CD4-positive, CD25-positive, alpha-beta regulatory T cell (primary cell): Measurements from ENCODE around the gene FLT1. TPM values are rescaled to one million over a fixed set of nuclear protein-coding genes. Genes with fewer than 3 reads are reported as not detected.

Experiments used
- ATAC-seq, 2 donors: fragments of 150-1000 bp; cut with Tn5 transposase; one replicate each; pipeline ENCODE4 v1.10.0; 2021; ENCODE audit warnings: low read depth in 2 of 2, moderate number of reproducible peaks in 2 of 2, moderate library complexity in 1 of 2
- DNase-seq, 3 donors: peaks; one replicate each; pipeline versions ENCODE4 v3.0.0 to v3.0.0-alpha.2; 2012 to 2022; ENCODE audit warnings: mixed read lengths in 1 of 3
- H3K27ac ChIP-seq: one replicate; pipeline ENCODE4 v1.7.0; 2013; ENCODE audit warnings: mild to moderate bottlenecking, low read length; ENCODE audit not compliant: insufficient read depth, poor library complexity, severe bottlenecking
- H3K27me3 ChIP-seq: one replicate; pipeline ENCODE4 v1.7.0; 2013; ENCODE audit warnings: low read length; ENCODE audit not compliant: control insufficient read depth, insufficient read depth
- H3K36me3 ChIP-seq: one replicate; pipeline ENCODE4 v1.7.0; 2013; ENCODE audit warnings: mild to moderate bottlenecking, low read length, moderate library complexity; ENCODE audit not compliant: control insufficient read depth, insufficient read depth
- H3K4me1 ChIP-seq: 2 replicates; pipeline ENCODE4 v1.7.0; 2013; ENCODE audit warnings: mild to moderate bottlenecking, low read length; ENCODE audit not compliant: insufficient read depth, control insufficient read depth, poor library complexity, severe bottlenecking
- H3K4me3 ChIP-seq: one replicate; pipeline ENCODE4 v1.7.0; 2013; ENCODE audit warnings: low read depth, mild to moderate bottlenecking, low read length, moderate library complexity
- H3K9me3 ChIP-seq, 2 experiments: 1 replicate in 1 of 2; 2 replicates in 1 of 2; pipeline ENCODE4 v1.7.0; 2013; ENCODE audit warnings: low read length in 2 of 2, mild to moderate bottlenecking in 1 of 2, moderate library complexity in 1 of 2; ENCODE audit not compliant: control insufficient read depth in 2 of 2
- H3K27ac Mint-ChIP-seq, 3 donors: one replicate each; pipeline ENCODE4 v1.8.0; 2020 to 2022; ENCODE audit warnings: mild to moderate bottlenecking in 3 of 3, mixed read lengths in 3 of 3, moderate library complexity in 2 of 3
- H3K27me3 Mint-ChIP-seq: one replicate; pipeline ENCODE4 v1.8.0; 2022; ENCODE audit warnings: mild to moderate bottlenecking, mixed read lengths
- H3K36me3 Mint-ChIP-seq: one replicate; pipeline ENCODE4 v1.8.0; 2020; ENCODE audit warnings: mixed read lengths
- H3K4me1 Mint-ChIP-seq, 4 donors: one replicate each; pipeline ENCODE4 v1.8.0; 2020 to 2022; ENCODE audit warnings: mixed read lengths in 4 of 4, mild to moderate bottlenecking in 1 of 4
- H3K4me3 Mint-ChIP-seq, 4 donors: one replicate each; pipeline ENCODE4 v1.8.0; 2020 to 2022; ENCODE audit warnings: mild to moderate bottlenecking in 4 of 4, mixed read lengths in 4 of 4, moderate library complexity in 3 of 4
- H3K9me3 Mint-ChIP-seq, 7 donors: one replicate each; pipeline ENCODE4 v1.8.0; 2020 to 2022; ENCODE audit warnings: mixed read lengths in 7 of 7, mild to moderate bottlenecking in 3 of 7, moderate library complexity in 2 of 7
- polyA plus RNA-seq, 4 donors: library from polyadenylated mRNA; unstranded; fragments of 300-500 nt; fragmentation: Illumina TruSeq; gene quantifications; one replicate each; pipeline ENCODE4 v1.2.3, GENCODE V29; 2021
- total RNA-seq: library from RNA; stranded (reverse); gene quantifications from one replicate; pipeline ENCODE4 v1.2.3, GENCODE V29; 2022

FLT1 gene
- total and polyA plus RNA-seq, 5 donors from 2014 or later = 0.11 to 0.89 (median 0.28) TPM; not detected in 2

GRCh38 chr13:28442839-28443238, 52.1 kb downstream of the FLT1 start:
- no peaks in the 10 kb centered on the region for H3K4me1 Mint-ChIP-seq
- no peaks in the 10 kb centered on the region for H3K4me1 ChIP-seq
- DNase-seq (no peak), ATAC-seq (no peak)
- H3K4me3 Mint-ChIP-seq = no peak overlapping the region
- H3K27me3 Mint-ChIP-seq = peaks cover 11% of the 10 kb centered on the region
- no peak overlapping the region for H3K27ac Mint-ChIP-seq
- peaks cover 0 to 7% (median 2%) of the 10 kb centered on the region in 7 donors for H3K9me3 Mint-ChIP-seq
- no peaks in the 10 kb centered on the region for H3K36me3 ChIP-seq
- H3K27me3 ChIP-seq = no peaks in the 10 kb centered on the region
- peaks cover 3 to 6% of the 10 kb centered on the region in 2 experiments for H3K9me3 ChIP-seq
- no peaks in the 10 kb centered on the region for H3K36me3 Mint-ChIP-seq
- no peak overlapping the region for H3K4me3 ChIP-seq
- H3K27ac ChIP-seq = no peak overlapping the region

DNA sequence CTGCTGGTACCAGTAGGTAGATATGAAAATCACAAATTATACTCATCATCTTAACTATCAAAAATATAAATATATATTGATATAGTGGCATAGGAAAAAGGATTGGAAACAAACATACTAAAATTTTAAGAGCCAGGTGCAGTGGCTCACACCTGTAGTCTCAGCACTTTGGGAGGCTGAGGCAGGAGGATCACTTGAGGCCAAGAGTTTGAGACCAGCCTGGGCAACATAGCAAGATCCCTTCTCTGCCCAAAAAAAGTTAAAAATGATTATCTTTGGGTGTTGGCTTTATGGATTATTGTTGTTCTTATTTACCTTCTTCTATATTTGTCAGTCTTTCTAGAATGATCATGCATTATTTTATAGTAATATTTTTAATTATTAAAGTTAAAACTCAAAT, 53.4 kb downstream of the FLT1 start:
- ATAC-seq (no peak), DNase-seq (no peak)
- Histone ChIP-seq H3K27ac (no peak overlapping the region), H3K4me3 (no peak overlapping the region), H3K27me3 (no peaks in the 10 kb centered on the region), H3K9me3 (peaks cover 3 to 5% of the 10 kb centered on the region in 2 experiments), H3K4me1 (no peaks in the 10 kb centered on the region), H3K36me3 (no peaks in the 10 kb centered on the region)
- Mint-ChIP-seq H3K4me1 (no peaks in the 10 kb centered on the region), H3K4me3 (no peak overlapping the region), H3K9me3 (peaks cover 0 to 5% (median 2%) of the 10 kb centered on the region in 7 donors), H3K36me3 (no peaks in the 10 kb centered on the region), H3K27ac (peak overlapping the region in 1 of 3 donors; percentile 55), H3K27me3 (peaks cover 11% of the 10 kb centered on the region)

GRCh38 chr13:28440774-28441504, 54.0 kb downstream of the FLT1 start:
- Mint-ChIP-seq H3K4me3 (no peak overlapping the region), H3K27ac (peak overlapping the region in 1 of 3 donors; percentile 55), H3K4me1 (no peaks in the 10 kb centered on the region), H3K9me3 (peaks cover 0 to 5% (median 2%) of the 10 kb centered on the region in 7 donors), H3K27me3 (peaks cover 14% of the 10 kb centered on the region), H3K36me3 (no peaks in the 10 kb centered on the region)
- Histone ChIP-seq H3K4me1 (no peaks in the 10 kb centered on the region), H3K36me3 (no peaks in the 10 kb centered on the region), H3K4me3 (no peak overlapping the region), H3K27ac (no peak overlapping the region), H3K9me3 (peaks cover under 1 to 5% of the 10 kb centered on the region in 2 experiments), H3K27me3 (no peaks in the 10 kb centered on the region)
- ATAC-seq (no peak), DNase-seq (peak in 1 of 3 donors; percentile 6)

- no peak overlapping the region for H3K27ac Mint-ChIP-seq
- Histone ChIP-seq H3K36me3 (no peaks in the 10 kb centered on the region), H3K4me3 (no peak overlapping the region), H3K27ac (no peak overlapping the region), H3K4me1 (no peaks in the 10 kb centered on the region), H3K27me3 (no peaks in the 10 kb centered on the region), H3K9me3 (peaks cover 0 to 5% of the 10 kb centered on the region in 2 experiments)
- ATAC-seq (no peak), DNase-seq (no peak)
- no peaks in the 10 kb centered on the region for H3K4me1 Mint-ChIP-seq
- H3K27me3 Mint-ChIP-seq = peaks cover 15% of the 10 kb centered on the region
- H3K36me3 Mint-ChIP-seq = no peaks in the 10 kb centered on the region
- H3K4me3 Mint-ChIP-seq = no peak overlapping the region
- peaks cover 0 to 5% (median 0%) of the 10 kb centered on the region in 7 donors for H3K9me3 Mint-ChIP-seq
Observed at GRCh38 chr13:28438598-28439334, 56.2 kb downstream of the FLT1 start.

DNA sequence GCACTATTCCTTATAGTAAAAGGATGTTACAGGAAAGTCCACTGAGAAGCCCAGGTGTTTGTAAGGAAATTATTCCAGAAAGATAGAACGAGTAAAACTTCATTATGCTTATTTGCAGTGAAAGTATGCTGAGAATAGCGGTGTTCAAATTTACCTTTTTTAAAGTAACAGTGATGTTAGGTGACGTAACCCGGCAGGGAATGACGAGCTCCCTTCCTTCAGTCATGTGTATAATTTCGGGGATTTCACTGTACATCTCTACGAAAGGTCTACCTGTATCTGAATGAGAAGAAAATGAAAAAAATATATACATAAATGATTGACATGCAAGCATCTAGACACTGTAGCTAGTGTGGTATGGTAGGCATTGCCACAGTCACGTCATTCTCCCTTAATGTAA, 56.9 kb downstream of the FLT1 start:
- H3K27ac Mint-ChIP-seq = no peak overlapping the region
- H3K27me3 ChIP-seq = no peaks in the 10 kb centered on the region
- H3K9me3 ChIP-seq = peaks cover 0 to 3% of the 10 kb centered on the region in 2 experiments
- H3K27me3 Mint-ChIP-seq = peaks cover 15% of the 10 kb centered on the region
- DNase-seq (no peak), ATAC-seq (no peak)
- H3K9me3 Mint-ChIP-seq = peaks cover 0 to 5% (median 0%) of the 10 kb centered on the region in 7 donors
- H3K4me1 Mint-ChIP-seq = no peaks in the 10 kb centered on the region
- no peaks in the 10 kb centered on the region for H3K36me3 ChIP-seq
- H3K4me1 ChIP-seq = no peaks in the 10 kb centered on the region
- H3K36me3 Mint-ChIP-seq = no peaks in the 10 kb centered on the region
- no peak overlapping the region for H3K27ac ChIP-seq
- H3K4me3 Mint-ChIP-seq = no peak overlapping the region
- H3K4me3 ChIP-seq = no peak overlapping the region

DNA sequence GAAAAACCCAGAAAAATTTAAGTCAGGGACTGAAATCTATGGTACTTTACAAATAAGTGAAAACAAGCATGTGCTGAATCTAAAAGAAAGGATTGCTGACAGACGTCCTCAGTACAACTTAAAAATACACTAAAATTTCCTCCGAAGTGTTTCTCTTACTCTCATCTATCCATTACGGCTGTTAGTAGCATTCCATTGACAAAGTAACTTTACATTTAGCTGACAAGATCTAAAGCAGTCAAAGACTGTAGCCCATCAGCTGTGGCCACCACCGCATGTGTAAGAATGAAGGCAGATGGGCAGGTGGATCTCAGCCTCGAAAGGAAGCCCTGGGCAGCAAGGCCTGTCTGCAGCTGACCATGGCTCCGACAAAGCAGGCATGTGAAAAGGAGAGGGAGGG, 59.0 kb downstream of the FLT1 start:
- ATAC-seq (no peak), DNase-seq (no peak)
- no peak overlapping the region for H3K4me3 Mint-ChIP-seq
- Histone ChIP-seq H3K4me1 (no peaks in the 10 kb centered on the region), H3K27ac (no peak overlapping the region), H3K27me3 (no peaks in the 10 kb centered on the region), H3K9me3 (no peaks in the 10 kb centered on the region), H3K36me3 (no peaks in the 10 kb centered on the region), H3K4me3 (no peak overlapping the region)
- peaks cover 22% of the 10 kb centered on the region for H3K27me3 Mint-ChIP-seq
- H3K4me1 Mint-ChIP-seq = no peaks in the 10 kb centered on the region
- H3K36me3 Mint-ChIP-seq = no peaks in the 10 kb centered on the region
- no peaks in the 10 kb centered on the region for H3K9me3 Mint-ChIP-seq
- H3K27ac Mint-ChIP-seq = no peak overlapping the region

GRCh38 chr13:28434926-28435325, 60.0 kb downstream of the FLT1 start:
- Histone ChIP-seq H3K4me3 (no peak overlapping the region), H3K27ac (no peak overlapping the region), H3K4me1 (no peaks in the 10 kb centered on the region), H3K36me3 (no peaks in the 10 kb centered on the region), H3K9me3 (no peaks in the 10 kb centered on the region), H3K27me3 (no peaks in the 10 kb centered on the region)
- no peak for DNase-seq
- no peak overlapping the region for H3K4me3 Mint-ChIP-seq
- no peaks in the 10 kb centered on the region for H3K36me3 Mint-ChIP-seq
- H3K27me3 Mint-ChIP-seq = peaks cover 15% of the 10 kb centered on the region
- no peak overlapping the region for H3K27ac Mint-ChIP-seq
- H3K9me3 Mint-ChIP-seq = no peaks in the 10 kb centered on the region
- H3K4me1 Mint-ChIP-seq = peaks cover 0 to 3% (median 1%) of the 10 kb centered on the region in 4 donors
- ATAC-seq = no peak
